Left lung (tissue), 10 donors: ENCODE data around the gene HOXB6. TPM values are rescaled to one million over a fixed set of nuclear protein-coding genes. Genes with fewer than 3 reads are reported as not detected.
A peak's percentile ranks its signal among the peaks of the same experiment; 100 is the strongest.

Experiments used
- ATAC-seq: fragments of 200-7000 bp; cut with Tn5 transposase; one replicate; pipeline ENCODE4 v1.9.1; 2020; ENCODE audit warnings: moderate library complexity
- DNase-seq, 4 donors: peaks; one replicate each; pipeline ENCODE4 v3.0.0-alpha.2; 2013 to 2020
- H3K27ac ChIP-seq, 2 donors: fragments of 200-600 bp; sonication (generic) in 1 of 2; one replicate each; pipeline versions ENCODE4 v1.5.0 to v1.8.0; 2020 to 2021
- H3K27me3 ChIP-seq, 2 donors: fragments of 200-600 bp; sonication (generic) in 1 of 2; one replicate each; pipeline versions ENCODE4 v1.5.0 to v1.8.0; 2020 to 2021
- H3K36me3 ChIP-seq, 2 donors: fragments of 200-600 bp; sonication (generic) in 1 of 2; one replicate each; pipeline versions ENCODE4 v1.5.0 to v1.8.0; 2020 to 2021
- H3K4me1 ChIP-seq, 2 donors: fragments of 200-600 bp; one replicate each; pipeline ENCODE4 v1.8.0; 2021
- H3K4me3 ChIP-seq, 2 donors: fragments of 200-600 bp; sonication (generic) in 1 of 2; one replicate each; pipeline versions ENCODE4 v1.5.0 to v1.8.0; 2020 to 2021; ENCODE audit warnings: mild to moderate bottlenecking in 1 of 2
- H3K9me3 ChIP-seq, 2 donors: fragments of 200-600 bp; sonication (generic) in 1 of 2; one replicate each; pipeline versions ENCODE4 v1.5.0 to v1.8.0; 2020 to 2021
- CTCF ChIP-seq, 2 donors: fragments of 200-600 bp; sonication (generic) in 1 of 2; IDR thresholded peaks; one replicate each; pipeline versions ENCODE4 v1.5.0 to v1.8.0; 2021; ENCODE audit warnings: antibody characterized with exemption in 2 of 2
- intact Hi-C, 2 donors: fragments of 100-400 bp; cut with DNase I; formaldehyde crosslinking; loops; one replicate each; pipeline versions ENCODE4 v1.11.2 to v1.14.2; 2022
- polyA plus RNA-seq, 6 donors: library from polyadenylated mRNA; unstranded; fragments of 120-200 nt; gene quantifications; one replicate each; pipeline ENCODE4 v1.2.1, GENCODE V29; 2013; ENCODE audit not compliant: insufficient read length in 6 of 6
- total RNA-seq, 2 donors: library from RNA; stranded (reverse); fragmentation: NEBNext Ultra II Directional; extraction: Animal tissue kit (Norgen Biotek cat#: 25700); gene quantifications; one replicate each; pipeline ENCODE4 v1.2.1, GENCODE V29; 2021
- donor health status: DM: no; HTN: yes; CAD: no.
- donor health status: DM: no; HTN: no; CAD: no.

HOXB6 gene
- total and polyA plus RNA-seq, 8 donors: 5.1 to 17.1 (median 12.1) TPM

- no peaks in the 10 kb centered on the region for H3K9me3 ChIP-seq
- no peak for TF ChIP-seq CTCF (IDR thresholded peaks at IDR 0.05)
- ATAC-seq: no peak
- intact Hi-C loops: no loop called here
- no peaks in the 10 kb centered on the region for H3K36me3 ChIP-seq
- DNase-seq: no peak
- H3K27ac ChIP-seq: peak overlapping the region; percentile 31 to 95
- H3K4me3 ChIP-seq: peak overlapping the region in 1 of 2 donors; percentile 5
- peaks cover 46 to 100% of the 10 kb centered on the region in 2 donors for H3K27me3 ChIP-seq
- H3K4me1 ChIP-seq: peaks cover 3 to 23% of the 10 kb centered on the region in 2 donors
These were observed 34.3 kb downstream of the HOXB6 start for GRCh38 chr17:48570325-48571023.

GRCh38 chr17:48569674-48570324 is 35.0 kb downstream of the HOXB6 start:
- no peak overlapping the region for H3K4me3 ChIP-seq
- H3K9me3 ChIP-seq: no peaks in the 10 kb centered on the region
- intact Hi-C loops: no loop called here
- no peaks in the 10 kb centered on the region for H3K36me3 ChIP-seq
- H3K27ac ChIP-seq: peak overlapping the region; percentile 31 to 95
- peaks cover 46 to 100% of the 10 kb centered on the region in 2 donors for H3K27me3 ChIP-seq
- DNase-seq (no peak), ATAC-seq (no peak)
- no peak for TF ChIP-seq CTCF (IDR thresholded peaks at IDR 0.05)
- H3K4me1 ChIP-seq: peaks cover 3 to 19% of the 10 kb centered on the region in 2 donors

GRCh38 chr17:48569240-48569582 is 35.6 kb downstream of the HOXB6 start:
- DNase-seq (no peak), ATAC-seq (no peak)
- H3K4me1 ChIP-seq: peaks cover 3 to 19% of the 10 kb centered on the region in 2 donors
- H3K27me3 ChIP-seq: peaks cover 46 to 100% of the 10 kb centered on the region in 2 donors
- no peak for TF ChIP-seq CTCF (IDR thresholded peaks at IDR 0.05)
- no peaks in the 10 kb centered on the region for H3K36me3 ChIP-seq
- no peak overlapping the region for H3K4me3 ChIP-seq
- peak overlapping the region in 1 of 2 donors; percentile 95 for H3K27ac ChIP-seq
- intact Hi-C loops: no loop called here
- H3K9me3 ChIP-seq: no peaks in the 10 kb centered on the region

GRCh38 chr17:48568499-48569239 is 36.1 kb downstream of the HOXB6 start:
- Histone ChIP-seq H3K4me3 (no peak overlapping the region), H3K27ac (peak overlapping the region; percentile 3 to 95), H3K9me3 (no peaks in the 10 kb centered on the region), H3K27me3 (peaks cover 48 to 100% of the 10 kb centered on the region in 2 donors), H3K36me3 (no peaks in the 10 kb centered on the region), H3K4me1 (peaks cover 3 to 19% of the 10 kb centered on the region in 2 donors)
- DNase-seq: no peak
- no peak for TF ChIP-seq CTCF (IDR thresholded peaks at IDR 0.05)
- intact Hi-C loops: no loop called here
- no peak for ATAC-seq
